ENCODE results near the gene VWA8.
A peak's percentile ranks its signal among the peaks of the same experiment; 100 is the strongest.
"Not testable (repeated sequence)": the region's sequence is repeated elsewhere in the genome, so short reads cannot be mapped to it uniquely, and the experiment has no call there.

The VWA8 gene

GRCh38 chr13:41608111-41608838 is 352.6 kb downstream of the VWA8 start:
- DNase-seq, result no peak

GRCh38 chr13:41606646-41607045 is 354.3 kb downstream of the VWA8 start:
- DNase-seq, result no peak

- no peak for DNase-seq
These were observed 355.3 kb downstream of the VWA8 start for GRCh38 chr13:41605319-41606285.

GRCh38 chr13:41603917-41604316 is 357.0 kb downstream of the VWA8 start:
- DNase-seq, result no peak

- no peak for DNase-seq
These were observed 359.0 kb downstream of the VWA8 start for GRCh38 chr13:41601718-41602445.

- DNase-seq, result no peak
These were observed 361.3 kb downstream of the VWA8 start for GRCh38 chr13:41599619-41600018.

- DNase-seq, result no peak
These were observed 363.4 kb downstream of the VWA8 start for GRCh38 chr13:41597348-41598041.

GRCh38 chr13:41596190-41596589 is 364.7 kb downstream of the VWA8 start:
- DNase-seq, result no peak

- no peak for DNase-seq
These were observed 365.6 kb downstream of the VWA8 start for GRCh38 chr13:41595298-41595697.

GRCh38 chr13:41590643-41591042 is 370.3 kb downstream of the VWA8 start:
- DNase-seq, result no peak

GRCh38 chr13:41590122-41590521 is 370.8 kb downstream of the VWA8 start:
- DNase-seq, result no peak

- no peak for DNase-seq
These were observed 371.5 kb downstream of the VWA8 start for GRCh38 chr13:41589434-41589833.

- peak; percentile 25 to 26 for DNase-seq
These were observed 372.0 kb downstream of the VWA8 start for GRCh38 chr13:41588899-41589298.

GRCh38 chr13:41588448-41588847 is 372.5 kb downstream of the VWA8 start:
- no peak for DNase-seq

- no peak for DNase-seq
These were observed 373.4 kb downstream of the VWA8 start for GRCh38 chr13:41587490-41587889.

GRCh38 chr13:41586216-41586615 is 374.7 kb downstream of the VWA8 start:
- DNase-seq, result no peak

GRCh38 chr13:41582027-41582463 is 378.9 kb downstream of the VWA8 start:
- no peak for DNase-seq

GRCh38 chr13:41580345-41580744 is 380.6 kb downstream of the VWA8 start:
- DNase-seq, result no peak

GRCh38 chr13:41579881-41580280 is 381.0 kb downstream of the VWA8 start:
- DNase-seq, result no peak

- no peak for DNase-seq
These were observed 381.7 kb downstream of the VWA8 start for GRCh38 chr13:41579168-41579567.

- no peak for DNase-seq
These were observed 382.5 kb downstream of the VWA8 start for GRCh38 chr13:41578371-41578770.

GRCh38 chr13:41577436-41577835 is 383.5 kb downstream of the VWA8 start:
- no peak for DNase-seq

- not testable (repeated sequence) for DNase-seq
These were observed 387.3 kb downstream of the VWA8 start for GRCh38 chr13:41573640-41574039.
